WTC11 (cell line): ENCODE results near the gene MYOD1. TPM values are rescaled to one million over a fixed set of nuclear protein-coding genes. Genes with fewer than 3 reads are reported as not detected.

Source experiments
- ATAC-seq: fragments of 200-7000 bp; cut with Tn5 transposase; 2 replicates; pipeline ENCODE4 v1.10.0; 2021; ENCODE audit warnings: mild to moderate bottlenecking, moderate library complexity
- CTCF ChIA-PET: fragments of 300-600 bp; sonication (Branson Sonifier 250); formaldehyde crosslinking; loops from one replicate; lab custom pipeline; 2021; ENCODE audit warnings: antibody characterized with exemption; lab: Charles Lee
- POLR2A ChIA-PET: fragments of 350-600 bp; sonication (Branson Sonifier 250); formaldehyde crosslinking; loops from one replicate; lab custom pipeline; 2021; ENCODE audit warnings: antibody characterized with exemption; lab: Charles Lee
- DNase-seq: peaks from one replicate; pipeline ENCODE4 v3.0.0; 2021; ENCODE audit warnings: low spot score
- H3K27ac Mint-ChIP-seq: 2 replicates; pipeline ENCODE4 v1.8.0; 2021; ENCODE audit warnings: mixed read lengths
- H3K27me3 Mint-ChIP-seq: 2 replicates; pipeline ENCODE4 v1.8.0; 2021; ENCODE audit warnings: low read depth, mild to moderate bottlenecking, moderate library complexity, mixed read lengths
- H3K36me3 Mint-ChIP-seq: 2 replicates; pipeline ENCODE4 v1.8.0; 2021; ENCODE audit warnings: mixed read lengths
- H3K4me1 Mint-ChIP-seq: 2 replicates; pipeline ENCODE4 v1.8.0; 2022; ENCODE audit warnings: mixed read lengths
- H3K4me3 Mint-ChIP-seq: 2 replicates; pipeline ENCODE4 v1.8.0; 2021; ENCODE audit warnings: mild to moderate bottlenecking, moderate library complexity, mixed read lengths
- H3K9me3 Mint-ChIP-seq: 2 replicates; pipeline ENCODE4 v1.8.0; 2021; ENCODE audit warnings: mixed read lengths
- ATF1 ChIP-seq: sonication (generic); formaldehyde crosslinking; IDR thresholded peaks from 2 replicates; pipeline ENCODE4 v1.8.1; 2023; ENCODE audit warnings: mild to moderate bottlenecking, moderate library complexity, missing genetic modification reagents
- FOXP4 ChIP-seq: sonication (generic); formaldehyde crosslinking; IDR thresholded peaks from 2 replicates; pipeline ENCODE4 v1.8.0; 2022; ENCODE audit warnings: mild to moderate bottlenecking, missing genetic modification reagents
- HMGA2 ChIP-seq: fragments of 250-450 bp; sonication (Bioruptor Pico); IDR thresholded peaks from 2 replicates; pipeline ENCODE4 v1.4.0; 2021; ENCODE audit warnings: mild to moderate bottlenecking, moderate library complexity
- JAZF1 ChIP-seq: fragments of 250-450 bp; sonication (Bioruptor Pico); IDR thresholded peaks from 2 replicates; pipeline ENCODE4 v1.9.0; 2021; ENCODE audit warnings: moderate library complexity, mild to moderate bottlenecking, inconsistent platforms
- NR1H2 ChIP-seq: sonication (generic); formaldehyde crosslinking; IDR thresholded peaks from 2 replicates; pipeline ENCODE4 v1.9.0; 2021; ENCODE audit warnings: mild to moderate bottlenecking, moderate library complexity, missing genetic modification reagents
- PRRX2 ChIP-seq: fragments of 250-450 bp; sonication (Bioruptor Pico); IDR thresholded peaks from 2 replicates; pipeline ENCODE4 v1.8.0; 2021; ENCODE audit warnings: mild to moderate bottlenecking
- SMAD4 ChIP-seq: sonication (generic); formaldehyde crosslinking; IDR thresholded peaks from 2 replicates; pipeline ENCODE4 v1.8.0; 2022; ENCODE audit warnings: mild to moderate bottlenecking, missing genetic modification reagents
- SOX15 ChIP-seq: fragments of 250-450 bp; sonication (Bioruptor Pico); IDR thresholded peaks from 2 replicates; pipeline ENCODE4 v1.9.0; 2021; ENCODE audit warnings: mild to moderate bottlenecking
- TEAD4 ChIP-seq: sonication (generic); formaldehyde crosslinking; IDR thresholded peaks from 2 replicates; pipeline ENCODE4 v1.8.0; 2022; ENCODE audit warnings: mild to moderate bottlenecking, missing genetic modification reagents
- USF1 ChIP-seq: sonication (generic); formaldehyde crosslinking; IDR thresholded peaks from 2 replicates; pipeline ENCODE4 v1.8.0; 2022; ENCODE audit warnings: mild to moderate bottlenecking, missing genetic modification reagents
- ZNF138 ChIP-seq: sonication (generic); formaldehyde crosslinking; conservative IDR thresholded peaks from 2 replicates; pipeline ENCODE4 v1.8.1; 2022; ENCODE audit warnings: mild to moderate bottlenecking, moderate library complexity, missing genetic modification reagents
- ZNF671 ChIP-seq: fragments of 250-450 bp; sonication (Bioruptor Pico); IDR thresholded peaks from 2 replicates; pipeline ENCODE4 v1.8.0; 2021; ENCODE audit warnings: mild to moderate bottlenecking
- total RNA-seq: library from RNA; stranded (reverse); gene quantifications from 3 replicates; pipeline ENCODE4 v1.2.3, GENCODE V29; 2021
- TF ChIP-seq, protein P1 (sequence below): sonication (generic); formaldehyde crosslinking; IDR thresholded peaks from 2 replicates; pipeline ENCODE4 v1.8.0; 2023; ENCODE audit warnings: missing genetic modification reagents, mild to moderate bottlenecking, borderline replicate concordance
- TF ChIP-seq, protein P2 (sequence below): fragments of 200-600 bp; IDR thresholded peaks from 2 replicates; pipeline ENCODE4 v1.8.0; 2022; ENCODE audit warnings: antibody characterized with exemption

Gene MYOD1
- total RNA-seq, 1 experiment from 2014 or later: not detected

GRCh38 chr11:17720796-17721171 is 1.4 kb downstream of the MYOD1 start:
- Mint-ChIP-seq H3K27ac (no peak overlapping the region), H3K27me3 (peaks cover 10% of the 10 kb centered on the region; the same call in 1 of the 2 replicates), H3K9me3 (no peaks in the 10 kb centered on the region), H3K36me3 (no peaks in the 10 kb centered on the region), H3K4me1 (peaks cover 11% of the 10 kb centered on the region), H3K4me3 (peak overlapping the region; percentile 58)
- peak; percentile 45 for DNase-seq
- peak; percentile 9 for ATAC-seq
- TF ChIP-seq NR1H2 (CRISPR knock-in tag) (no peak), USF1 (no peak)
- POLR2A ChIA-PET: interaction anchor here (0.9 kb wide), 1 partner anchor 10 kb away, joined by 4 read pairs; no protein-coding TSS in a partner anchor
- CTCF ChIA-PET: interaction anchor here (0.8 to 6.4 kb wide), 27 partner anchors 8 to 483 kb away, joined by 3 to 161 read pairs (median 7); partner anchors contain the start of genes KCNC1 and OTOG

DNA sequence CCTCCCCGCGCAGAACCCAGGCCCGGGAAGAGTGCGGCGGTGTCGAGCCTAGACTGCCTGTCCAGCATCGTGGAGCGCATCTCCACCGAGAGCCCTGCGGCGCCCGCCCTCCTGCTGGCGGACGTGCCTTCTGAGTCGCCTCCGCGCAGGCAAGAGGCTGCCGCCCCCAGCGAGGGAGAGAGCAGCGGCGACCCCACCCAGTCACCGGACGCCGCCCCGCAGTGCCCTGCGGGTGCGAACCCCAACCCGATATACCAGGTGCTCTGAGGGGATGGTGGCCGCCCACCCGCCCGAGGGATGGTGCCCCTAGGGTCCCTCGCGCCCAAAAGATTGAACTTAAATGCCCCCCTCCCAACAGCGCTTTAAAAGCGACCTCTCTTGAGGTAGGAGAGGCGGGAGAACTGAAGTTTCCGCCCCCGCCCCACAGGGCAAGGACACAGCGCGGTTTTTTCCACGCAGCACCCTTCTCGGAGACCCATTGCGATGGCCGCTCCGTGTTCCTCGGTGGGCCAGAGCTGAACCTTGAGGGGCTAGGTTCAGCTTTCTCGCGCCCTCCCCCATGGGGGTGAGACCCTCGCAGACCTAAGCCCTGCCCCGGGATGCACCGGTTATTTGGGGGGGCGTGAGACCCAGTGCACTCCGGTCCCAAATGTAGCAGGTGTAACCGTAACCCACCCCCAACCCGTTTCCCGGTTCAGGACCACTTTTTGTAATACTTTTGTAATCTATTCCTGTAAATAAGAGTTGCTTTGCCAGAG is 2.0 kb downstream of the MYOD1 start:
- Mint-ChIP-seq H3K9me3 (no peaks in the 10 kb centered on the region), H3K4me1 (peaks cover 11% of the 10 kb centered on the region), H3K36me3 (no peaks in the 10 kb centered on the region), H3K27ac (no peak overlapping the region), H3K4me3 (peak overlapping the region; percentile 58), H3K27me3 (peaks cover 14% of the 10 kb centered on the region)
- DNase-seq: peak; percentile 37
- ATAC-seq: no peak
- ChIA-PET POLR2A (no interaction called here), CTCF (interaction anchor here (0.6 to 6.4 kb wide), 29 partner anchors 9 to 483 kb away, joined by 3 to 161 read pairs (median 6); partner anchors contain the start of genes KCNC1 and OTOG)
- TF ChIP-seq ZNF138 (no peak), SMAD4 (CRISPR knock-in tag) (no peak), PRRX2 (CRISPR knock-in tag) (no peak), FOXP4 (no peak), HMGA2 (CRISPR knock-in tag) (no peak), SOX15 (CRISPR knock-in tag) (no peak), JAZF1 (no peak), ATF1 (CRISPR knock-in tag) (no peak), ZNF671 (CRISPR knock-in tag) (no peak), TEAD4 (CRISPR knock-in tag) (no peak)
- TF ChIP-seq, protein P1, sequence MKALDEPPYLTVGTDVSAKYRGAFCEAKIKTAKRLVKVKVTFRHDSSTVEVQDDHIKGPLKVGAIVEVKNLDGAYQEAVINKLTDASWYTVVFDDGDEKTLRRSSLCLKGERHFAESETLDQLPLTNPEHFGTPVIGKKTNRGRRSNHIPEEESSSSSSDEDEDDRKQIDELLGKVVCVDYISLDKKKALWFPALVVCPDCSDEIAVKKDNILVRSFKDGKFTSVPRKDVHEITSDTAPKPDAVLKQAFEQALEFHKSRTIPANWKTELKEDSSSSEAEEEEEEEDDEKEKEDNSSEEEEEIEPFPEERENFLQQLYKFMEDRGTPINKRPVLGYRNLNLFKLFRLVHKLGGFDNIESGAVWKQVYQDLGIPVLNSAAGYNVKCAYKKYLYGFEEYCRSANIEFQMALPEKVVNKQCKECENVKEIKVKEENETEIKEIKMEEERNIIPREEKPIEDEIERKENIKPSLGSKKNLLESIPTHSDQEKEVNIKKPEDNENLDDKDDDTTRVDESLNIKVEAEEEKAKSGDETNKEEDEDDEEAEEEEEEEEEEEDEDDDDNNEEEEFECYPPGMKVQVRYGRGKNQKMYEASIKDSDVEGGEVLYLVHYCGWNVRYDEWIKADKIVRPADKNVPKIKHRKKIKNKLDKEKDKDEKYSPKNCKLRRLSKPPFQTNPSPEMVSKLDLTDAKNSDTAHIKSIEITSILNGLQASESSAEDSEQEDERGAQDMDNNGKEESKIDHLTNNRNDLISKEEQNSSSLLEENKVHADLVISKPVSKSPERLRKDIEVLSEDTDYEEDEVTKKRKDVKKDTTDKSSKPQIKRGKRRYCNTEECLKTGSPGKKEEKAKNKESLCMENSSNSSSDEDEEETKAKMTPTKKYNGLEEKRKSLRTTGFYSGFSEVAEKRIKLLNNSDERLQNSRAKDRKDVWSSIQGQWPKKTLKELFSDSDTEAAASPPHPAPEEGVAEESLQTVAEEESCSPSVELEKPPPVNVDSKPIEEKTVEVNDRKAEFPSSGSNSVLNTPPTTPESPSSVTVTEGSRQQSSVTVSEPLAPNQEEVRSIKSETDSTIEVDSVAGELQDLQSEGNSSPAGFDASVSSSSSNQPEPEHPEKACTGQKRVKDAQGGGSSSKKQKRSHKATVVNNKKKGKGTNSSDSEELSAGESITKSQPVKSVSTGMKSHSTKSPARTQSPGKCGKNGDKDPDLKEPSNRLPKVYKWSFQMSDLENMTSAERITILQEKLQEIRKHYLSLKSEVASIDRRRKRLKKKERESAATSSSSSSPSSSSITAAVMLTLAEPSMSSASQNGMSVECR (CRISPR knock-in tag): no peak
- TF ChIP-seq, protein P2, sequence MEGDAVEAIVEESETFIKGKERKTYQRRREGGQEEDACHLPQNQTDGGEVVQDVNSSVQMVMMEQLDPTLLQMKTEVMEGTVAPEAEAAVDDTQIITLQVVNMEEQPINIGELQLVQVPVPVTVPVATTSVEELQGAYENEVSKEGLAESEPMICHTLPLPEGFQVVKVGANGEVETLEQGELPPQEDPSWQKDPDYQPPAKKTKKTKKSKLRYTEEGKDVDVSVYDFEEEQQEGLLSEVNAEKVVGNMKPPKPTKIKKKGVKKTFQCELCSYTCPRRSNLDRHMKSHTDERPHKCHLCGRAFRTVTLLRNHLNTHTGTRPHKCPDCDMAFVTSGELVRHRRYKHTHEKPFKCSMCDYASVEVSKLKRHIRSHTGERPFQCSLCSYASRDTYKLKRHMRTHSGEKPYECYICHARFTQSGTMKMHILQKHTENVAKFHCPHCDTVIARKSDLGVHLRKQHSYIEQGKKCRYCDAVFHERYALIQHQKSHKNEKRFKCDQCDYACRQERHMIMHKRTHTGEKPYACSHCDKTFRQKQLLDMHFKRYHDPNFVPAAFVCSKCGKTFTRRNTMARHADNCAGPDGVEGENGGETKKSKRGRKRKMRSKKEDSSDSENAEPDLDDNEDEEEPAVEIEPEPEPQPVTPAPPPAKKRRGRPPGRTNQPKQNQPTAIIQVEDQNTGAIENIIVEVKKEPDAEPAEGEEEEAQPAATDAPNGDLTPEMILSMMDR: no peak
